Activated CD4-positive, alpha-beta T cell treated with anti-CD3 and anti-CD28 coated beads, Interleukin-2, amount 50 U/mL, for 4 hours (primary cell): ENCODE results near the gene GPX3.

Experiments
- DNase-seq, 2 experiments: peaks; one replicate each; pipeline ENCODE4 v3.0.0-alpha.2; 2020

GPX3 gene

DNA sequence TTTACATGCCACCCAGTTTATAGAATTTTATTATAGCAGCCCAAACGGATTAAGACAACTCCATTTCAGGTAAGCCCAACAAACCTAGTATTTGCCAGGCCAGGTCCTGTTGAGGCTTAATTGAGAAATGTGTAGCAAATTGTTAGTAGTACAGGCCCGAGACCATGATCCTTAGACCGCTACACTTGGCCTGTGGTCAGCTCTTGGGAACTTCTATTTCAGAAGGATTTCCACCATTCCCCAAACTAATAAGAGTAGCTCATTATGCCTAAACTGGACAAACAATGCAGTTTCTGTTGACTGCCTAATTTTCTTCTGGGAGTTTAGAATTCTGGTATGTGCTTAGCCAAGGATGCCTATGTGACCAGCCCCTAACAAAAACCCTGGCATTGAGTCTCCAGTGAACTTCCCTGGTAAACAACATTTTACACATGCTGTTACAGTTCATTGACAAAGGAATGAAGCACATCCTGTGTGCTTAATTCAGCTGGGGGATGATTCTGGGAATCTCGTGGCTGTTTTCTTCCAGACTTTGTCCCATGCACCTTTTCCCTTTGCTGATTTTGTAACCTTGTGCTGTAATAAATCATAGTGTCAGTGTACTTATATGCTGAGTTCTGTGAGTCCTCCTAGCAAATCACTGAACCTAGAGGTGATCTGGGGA, 5.6 kb upstream of the GPX3 start:
- no peak for DNase-seq

DNA sequence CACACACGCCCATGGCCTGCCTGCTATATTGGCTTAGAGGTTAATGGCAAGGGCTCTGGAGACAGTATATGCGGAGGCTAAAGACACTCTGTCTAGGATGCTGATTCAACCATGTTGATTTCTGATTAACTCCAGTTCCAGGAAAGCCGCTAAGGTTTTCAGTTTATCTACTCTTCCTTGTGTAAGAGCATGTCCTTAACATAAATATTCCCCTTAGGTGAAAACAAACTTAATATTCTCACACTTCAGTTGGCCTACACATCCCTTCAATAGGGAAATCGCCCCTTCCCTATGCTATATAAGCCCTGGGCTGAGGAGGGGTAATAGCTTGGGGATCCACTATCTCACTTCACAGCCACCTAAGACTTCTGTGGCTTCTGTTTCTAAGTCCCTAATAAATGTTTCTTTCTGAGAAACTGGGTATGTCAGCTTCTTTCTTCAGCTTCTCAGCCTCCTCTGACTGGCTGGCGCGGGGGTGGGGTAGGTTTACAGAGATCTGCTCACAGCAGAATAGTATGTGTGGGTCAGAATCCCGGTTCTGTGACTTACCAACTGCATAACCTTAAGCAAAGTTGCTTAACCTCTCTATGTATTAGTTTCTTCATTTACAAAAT, 4.3 kb upstream of the GPX3 start:
- DNase-seq = no peak

DNA sequence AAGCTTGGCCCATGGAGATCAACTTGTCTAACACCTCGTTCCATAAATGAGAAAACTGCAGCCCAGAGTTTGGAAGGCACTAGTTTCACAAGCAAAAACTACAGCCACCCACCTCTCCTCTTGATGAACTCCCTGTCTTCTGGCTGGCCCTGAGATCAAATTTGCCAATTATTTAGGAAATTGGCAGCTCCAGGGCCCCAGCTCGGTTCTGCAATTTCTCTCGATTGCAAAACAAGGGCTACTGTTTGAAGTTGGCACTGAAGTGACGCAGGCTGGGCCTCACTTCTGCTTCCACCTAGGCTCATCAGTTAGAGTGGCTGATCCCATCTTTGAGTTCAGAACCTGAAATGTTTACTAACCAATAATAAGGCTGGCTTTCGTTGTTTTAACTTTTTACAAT, 3.7 kb upstream of the GPX3 start:
- no peak for DNase-seq

DNA sequence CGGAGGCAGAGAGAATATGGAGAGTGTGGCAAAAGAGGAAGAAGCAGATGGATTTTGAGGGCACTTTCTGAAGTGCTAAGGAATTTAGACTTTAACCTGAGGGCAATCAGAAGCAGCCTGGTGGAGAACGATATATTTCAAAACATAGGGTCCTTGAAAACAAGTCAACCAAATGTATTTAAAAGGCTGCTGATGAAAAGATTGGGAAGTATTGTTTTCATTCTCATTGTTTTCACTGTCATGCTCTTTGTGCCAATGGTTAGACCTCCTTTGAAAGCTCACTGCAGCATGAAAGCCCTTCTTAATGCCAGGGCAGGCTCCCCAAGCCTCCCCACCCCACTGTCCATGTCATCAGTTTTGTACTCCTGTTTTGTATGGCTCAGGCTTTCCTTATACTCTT, 2.5 kb upstream of the GPX3 start:
- no peak for DNase-seq

DNA sequence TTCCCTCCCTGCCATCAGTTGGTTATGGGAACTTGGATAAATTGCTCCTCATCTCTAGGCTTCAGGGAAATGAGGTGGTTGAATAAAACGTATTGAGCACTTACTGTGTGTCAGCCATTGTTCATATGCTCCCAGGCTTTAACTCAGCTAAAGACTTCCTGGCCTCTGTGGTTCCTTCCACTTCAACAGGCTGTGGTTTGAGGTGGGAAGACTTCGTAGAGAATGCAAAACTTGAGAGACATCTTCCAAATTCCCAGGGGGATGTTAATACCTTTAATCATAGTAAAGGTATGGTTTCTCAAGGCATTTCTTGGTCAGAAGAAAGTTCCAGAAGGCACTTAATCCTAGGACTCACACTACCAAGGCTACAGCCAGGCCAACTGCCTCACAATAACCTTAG, 1.5 kb upstream of the GPX3 start:
- no peak for DNase-seq

DNA sequence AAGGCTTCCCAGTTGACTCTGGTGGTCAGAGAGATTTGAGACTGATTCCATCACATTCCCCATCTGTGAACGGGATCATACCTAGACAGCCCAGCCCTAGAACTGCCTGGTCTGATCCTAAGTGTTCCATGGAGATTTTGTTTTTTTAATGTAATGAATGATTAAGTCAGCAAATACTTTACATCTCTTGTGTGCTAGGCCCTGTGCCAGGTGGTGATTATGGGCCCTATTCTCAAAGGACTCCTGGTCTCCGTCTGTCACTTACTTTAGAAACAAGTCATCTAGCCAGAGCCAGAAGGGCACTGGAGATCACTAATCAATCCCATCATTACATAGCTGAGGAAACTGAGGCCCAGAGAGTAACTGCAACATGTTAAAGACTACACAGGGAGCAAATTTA, 1.1 kb upstream of the GPX3 start:
- no peak for DNase-seq

DNA sequence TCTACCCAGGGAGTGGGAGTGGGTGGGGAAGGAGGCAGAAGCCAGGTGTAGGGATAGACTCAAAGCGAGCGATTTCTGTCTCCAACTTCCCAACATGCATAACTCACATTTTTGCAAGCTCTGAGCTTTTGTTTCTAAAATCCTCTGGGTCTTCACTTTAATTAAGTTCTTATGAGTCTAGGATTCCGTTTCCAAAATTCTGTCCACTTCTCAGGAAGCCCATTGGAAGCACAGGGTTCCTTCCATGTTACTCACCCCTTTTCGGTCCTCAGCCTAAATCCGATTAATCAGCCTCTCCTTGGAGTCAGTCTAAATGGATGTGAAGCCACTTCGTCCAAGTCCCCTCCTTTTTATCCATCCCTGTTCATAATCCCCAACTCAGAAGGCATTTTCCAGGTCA, 1.4 kb downstream of the GPX3 start:
- no peak for DNase-seq

DNA sequence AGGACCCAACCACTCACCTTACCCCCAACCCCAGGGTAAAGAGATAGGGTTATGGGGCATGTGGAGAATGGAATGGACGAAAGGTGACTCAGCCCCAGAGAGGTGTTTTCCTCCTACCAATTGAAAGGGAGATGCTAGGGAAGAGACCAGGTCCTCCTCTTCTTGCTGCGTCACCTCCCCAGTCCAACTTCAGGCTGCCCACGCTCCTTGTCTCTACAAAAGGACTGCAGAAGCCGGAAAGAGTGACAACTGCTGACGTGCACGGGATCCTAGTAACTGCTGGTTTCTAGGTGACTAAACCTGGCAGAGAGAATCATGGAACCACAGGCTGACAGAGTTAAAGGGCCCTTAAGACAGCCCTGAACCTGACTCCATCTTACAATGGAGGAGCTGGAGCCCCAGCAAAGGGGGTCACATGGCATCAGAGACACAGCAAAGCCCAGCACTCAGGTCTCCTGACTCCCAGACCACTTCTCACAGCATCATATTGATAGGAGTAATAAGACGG, 2.2 kb downstream of the GPX3 start:
- DNase-seq = no peak

DNA sequence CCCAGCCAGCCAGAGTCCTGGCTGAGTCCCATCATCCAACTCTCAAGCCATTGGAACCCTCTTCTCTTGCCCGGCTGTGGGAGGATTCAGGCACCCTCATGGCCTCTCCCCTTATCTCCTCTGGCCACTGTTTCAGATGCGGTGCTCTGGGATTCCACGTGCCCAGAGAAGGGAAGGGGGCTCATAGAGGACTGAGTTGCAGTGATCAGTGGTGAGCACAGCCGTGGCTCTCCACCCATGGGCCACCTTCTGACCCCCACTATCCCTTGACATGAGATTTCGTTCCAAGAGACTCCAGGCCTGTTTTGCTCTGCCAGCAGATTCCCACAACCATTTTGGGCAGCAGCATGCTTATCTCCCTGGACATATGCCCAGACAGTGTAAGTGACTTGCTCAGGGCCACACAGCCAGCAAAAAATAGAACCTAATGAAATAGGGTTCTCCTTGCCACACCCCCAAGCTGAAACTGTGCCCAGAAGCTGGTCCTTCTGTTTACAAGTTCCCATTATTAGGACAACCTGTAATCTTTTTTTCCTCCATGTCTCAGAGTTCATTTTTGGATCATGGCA, 2.7 kb downstream of the GPX3 start:
- DNase-seq = no peak

DNA sequence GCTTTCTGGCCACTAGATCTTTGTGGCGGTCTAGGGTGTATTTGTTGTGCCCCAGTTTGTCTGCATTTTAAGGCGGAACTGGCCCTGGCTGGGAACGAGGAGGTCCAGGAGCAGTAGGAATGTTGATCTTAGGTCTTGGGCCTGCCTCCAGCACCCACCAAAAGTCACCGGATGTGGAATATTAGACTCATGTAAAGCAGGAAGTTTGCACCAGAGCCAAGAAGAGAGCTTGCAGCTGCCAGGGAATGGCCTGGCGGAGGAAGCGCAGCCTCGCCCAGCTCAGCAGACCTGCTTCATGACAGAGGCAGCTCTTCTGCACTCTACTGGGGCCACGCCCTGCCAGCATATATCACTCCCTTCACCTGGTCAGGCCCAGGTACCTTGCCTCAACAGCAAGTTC, 3.3 kb downstream of the GPX3 start:
- DNase-seq = no peak

DNA sequence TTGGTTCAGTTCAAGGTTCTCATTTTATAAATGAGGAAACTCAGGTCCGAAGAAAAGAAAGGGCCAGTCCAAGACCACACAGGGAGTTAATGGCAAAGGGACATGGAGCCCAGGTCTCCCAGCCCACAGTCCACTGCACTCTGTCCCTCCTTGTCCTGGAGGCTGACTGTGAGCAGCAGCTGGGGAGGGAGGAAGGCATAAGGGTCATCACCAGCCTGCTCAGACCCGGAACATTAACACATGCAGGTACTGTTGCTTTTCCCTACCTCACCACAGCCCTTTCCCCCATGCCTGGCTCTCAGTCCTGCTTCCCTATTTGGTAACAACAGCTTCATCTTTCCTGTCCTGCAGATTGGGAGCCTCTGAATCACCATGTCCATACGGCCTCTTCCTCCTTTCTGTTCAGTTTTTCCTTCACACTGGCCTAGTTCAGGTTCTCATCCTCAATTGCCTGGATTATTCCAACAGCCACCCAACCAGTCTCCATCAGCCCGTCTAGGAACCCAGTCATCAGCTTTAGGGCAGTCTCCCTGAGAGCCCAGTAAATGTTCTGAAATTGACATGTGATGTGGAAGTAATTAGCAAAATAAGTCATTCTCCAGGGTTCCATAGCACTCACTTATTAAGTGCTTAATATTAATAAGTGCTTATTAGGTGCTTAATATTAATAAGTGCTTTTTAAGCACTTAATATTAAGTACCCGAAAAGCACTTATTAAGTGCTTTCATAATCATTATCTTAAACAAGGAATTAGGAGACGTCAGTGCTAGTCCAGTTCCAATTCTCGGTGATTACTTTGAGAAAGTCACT, 4.3 kb downstream of the GPX3 start:
- DNase-seq = no peak

DNA sequence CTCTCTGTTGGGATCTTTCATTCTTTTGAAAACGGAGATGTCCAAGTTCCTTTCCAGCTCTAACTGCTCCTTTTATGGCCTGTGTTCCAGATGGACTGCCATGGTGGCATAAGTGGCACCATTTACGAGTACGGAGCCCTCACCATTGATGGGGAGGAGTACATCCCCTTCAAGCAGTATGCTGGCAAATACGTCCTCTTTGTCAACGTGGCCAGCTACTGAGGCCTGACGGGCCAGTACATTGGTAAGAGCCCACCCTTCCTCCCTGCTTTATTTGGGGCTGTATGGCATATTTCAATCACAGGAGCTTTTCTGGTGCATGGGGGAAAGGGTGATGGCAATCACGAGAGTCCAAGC, 4.8 kb downstream of the GPX3 start:
- DNase-seq = no peak

DNA sequence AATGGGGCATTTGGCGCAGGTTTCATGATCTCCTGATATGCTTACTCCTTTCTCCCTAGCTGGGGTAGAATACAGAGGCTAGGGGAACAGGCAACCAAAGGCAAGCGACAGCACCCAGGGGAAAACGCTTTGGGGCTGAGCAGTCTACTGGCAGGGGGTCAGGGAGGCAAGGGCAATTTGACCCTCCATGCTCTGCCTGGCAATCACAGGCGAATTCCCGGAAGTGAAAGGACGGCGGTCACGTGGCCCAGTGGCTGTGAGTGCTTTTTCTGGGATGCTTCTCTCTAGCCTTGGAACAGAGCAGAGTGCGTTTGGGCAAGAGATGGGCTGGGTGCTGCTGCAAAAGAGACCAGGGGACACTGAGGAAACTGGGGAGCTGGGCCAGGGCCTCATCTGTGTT, 5.7 kb downstream of the GPX3 start:
- no peak for DNase-seq

DNA sequence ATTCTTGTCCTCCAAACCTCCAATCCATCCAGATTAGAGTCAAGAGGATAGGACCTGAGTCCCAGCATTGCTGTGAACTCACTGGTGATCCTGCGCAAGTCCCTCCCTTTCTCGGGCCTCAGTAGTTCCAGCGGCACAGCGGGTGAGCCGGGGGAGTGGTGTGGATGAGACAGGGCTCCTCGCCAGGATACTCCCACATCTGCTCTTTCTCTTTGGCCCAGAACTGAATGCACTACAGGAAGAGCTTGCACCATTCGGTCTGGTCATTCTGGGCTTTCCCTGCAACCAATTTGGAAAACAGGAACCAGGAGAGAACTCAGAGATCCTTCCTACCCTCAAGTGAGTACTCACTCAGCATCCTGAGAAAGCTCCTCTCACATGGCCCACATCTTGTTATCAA, 6.3 kb downstream of the GPX3 start:
- no peak for DNase-seq

DNA sequence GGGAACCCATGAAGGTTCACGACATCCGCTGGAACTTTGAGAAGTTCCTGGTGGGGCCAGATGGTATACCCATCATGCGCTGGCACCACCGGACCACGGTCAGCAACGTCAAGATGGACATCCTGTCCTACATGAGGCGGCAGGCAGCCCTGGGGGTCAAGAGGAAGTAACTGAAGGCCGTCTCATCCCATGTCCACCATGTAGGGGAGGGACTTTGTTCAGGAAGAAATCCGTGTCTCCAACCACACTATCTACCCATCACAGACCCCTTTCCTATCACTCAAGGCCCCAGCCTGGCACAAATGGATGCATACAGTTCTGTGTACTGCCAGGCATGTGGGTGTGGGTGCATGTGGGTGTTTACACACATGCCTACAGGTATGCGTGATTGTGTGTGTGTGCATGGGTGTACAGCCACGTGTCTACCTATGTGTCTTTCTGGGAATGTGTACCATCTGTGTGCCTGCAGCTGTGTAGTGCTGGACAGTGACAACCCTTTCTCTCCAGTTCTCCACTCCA, 7.6 kb downstream of the GPX3 start:
- DNase-seq = no peak

DNA sequence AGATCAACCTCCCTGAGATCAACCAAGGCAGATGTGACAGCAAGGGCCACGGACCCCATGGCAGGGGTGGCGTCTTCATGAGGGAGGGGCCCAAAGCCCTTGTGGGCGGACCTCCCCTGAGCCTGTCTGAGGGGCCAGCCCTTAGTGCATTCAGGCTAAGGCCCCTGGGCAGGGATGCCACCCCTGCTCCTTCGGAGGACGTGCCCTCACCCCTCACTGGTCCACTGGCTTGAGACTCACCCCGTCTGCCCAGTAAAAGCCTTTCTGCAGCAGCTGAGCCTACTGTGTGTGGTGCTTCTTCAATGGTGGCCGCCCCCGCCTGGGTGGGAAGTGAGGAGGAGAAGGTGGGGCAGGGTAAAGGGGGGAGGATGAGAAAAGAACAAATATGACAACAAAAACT, 8.3 kb downstream of the GPX3 start:
- DNase-seq = no peak

DNA sequence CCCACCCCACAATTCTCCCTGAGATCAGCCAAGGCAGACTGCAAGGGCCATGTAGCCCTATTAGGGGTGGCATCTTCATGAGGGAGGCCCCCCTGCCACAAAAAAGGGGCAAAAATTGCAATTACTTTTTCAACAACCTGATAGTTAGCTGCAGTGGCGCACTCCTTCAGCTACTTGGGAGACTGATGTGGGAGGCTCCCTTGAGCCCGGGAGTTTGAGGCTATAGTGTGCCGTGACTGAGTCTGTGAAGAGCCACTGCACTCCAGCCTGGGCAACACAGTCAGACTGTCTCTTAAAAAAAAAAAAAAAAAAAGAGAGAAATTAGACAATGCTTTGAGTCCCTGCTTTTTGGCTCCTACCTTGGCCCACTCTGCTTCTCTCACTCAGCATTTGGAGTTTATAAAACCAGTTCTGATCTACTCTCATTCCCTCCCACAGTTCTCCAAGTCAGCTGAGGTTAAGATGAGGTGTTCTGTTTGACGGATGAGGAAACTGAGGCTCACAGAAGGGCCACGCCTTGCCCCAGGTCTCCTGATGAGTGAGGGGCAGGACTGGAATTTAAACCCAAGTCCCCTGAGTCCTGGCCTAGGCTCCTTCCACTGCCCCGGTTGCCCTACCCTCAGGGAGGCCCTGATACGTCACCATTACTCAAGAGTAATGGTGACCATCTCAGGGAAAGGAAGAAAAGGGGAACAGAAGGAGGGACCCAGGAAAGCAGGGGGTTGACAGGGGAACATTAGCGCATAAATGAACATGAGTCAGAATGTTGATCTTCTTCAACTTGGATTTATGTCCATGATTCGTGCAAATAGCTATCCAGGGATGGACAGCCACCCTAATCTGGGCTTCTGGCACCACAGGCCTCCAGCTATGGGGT, 9.0 kb downstream of the GPX3 start:
- no peak for DNase-seq

DNA sequence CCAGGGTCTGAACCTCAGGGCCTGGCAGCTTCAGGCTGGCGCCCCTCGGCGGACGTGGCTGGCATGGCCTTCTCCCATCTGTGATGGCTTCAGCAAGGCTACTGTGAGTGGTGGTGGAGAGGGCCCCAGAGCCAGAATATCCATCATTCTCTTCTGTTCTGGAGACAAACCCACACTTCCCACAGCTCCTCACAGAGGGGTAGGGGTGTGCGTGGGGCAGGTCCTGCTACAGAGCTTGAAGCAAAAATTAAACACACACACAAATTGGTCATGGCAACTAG, 9.6 kb downstream of the GPX3 start:
- DNase-seq = no peak

DNA sequence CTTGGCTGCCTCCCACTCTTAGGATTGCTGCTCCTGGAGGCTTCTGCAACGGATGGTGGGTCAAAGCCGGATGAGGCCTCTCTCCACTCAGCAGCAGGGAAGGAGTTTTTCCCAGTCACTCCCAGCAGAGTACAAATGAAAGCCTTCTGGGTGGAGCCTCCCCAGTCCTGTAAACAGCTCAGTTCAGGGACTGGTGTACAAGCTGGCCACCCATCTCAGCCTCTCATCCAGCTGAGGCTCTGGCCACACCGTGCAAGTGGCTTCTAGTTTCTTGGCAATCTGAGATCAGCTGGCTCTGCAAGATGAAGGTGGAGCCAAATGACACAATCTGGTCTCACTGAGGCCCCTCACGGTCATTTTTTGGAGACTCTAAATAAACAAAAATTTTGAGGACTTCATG, 10.0 kb downstream of the GPX3 start:
- DNase-seq = no peak

DNA sequence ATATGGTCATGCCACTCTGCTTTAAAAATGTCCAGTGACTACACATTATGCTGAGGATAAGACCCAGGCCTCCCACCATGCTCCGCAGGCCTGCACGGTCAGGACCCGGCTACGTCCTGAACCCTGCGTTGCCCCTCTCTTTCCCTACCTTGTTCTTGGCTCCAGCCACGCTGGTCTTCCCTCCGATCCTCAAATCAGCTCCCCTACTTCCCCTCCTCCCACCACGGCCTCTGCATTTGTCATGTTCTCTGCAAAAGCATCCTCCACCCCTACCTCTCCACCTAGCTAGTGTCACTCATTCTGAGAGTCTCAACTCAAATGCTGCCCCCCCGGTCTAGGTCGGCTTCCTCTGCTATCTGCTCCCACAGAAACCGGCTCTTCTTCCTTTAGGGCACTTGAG, 11.2 kb downstream of the GPX3 start:
- DNase-seq = no peak

DNA sequence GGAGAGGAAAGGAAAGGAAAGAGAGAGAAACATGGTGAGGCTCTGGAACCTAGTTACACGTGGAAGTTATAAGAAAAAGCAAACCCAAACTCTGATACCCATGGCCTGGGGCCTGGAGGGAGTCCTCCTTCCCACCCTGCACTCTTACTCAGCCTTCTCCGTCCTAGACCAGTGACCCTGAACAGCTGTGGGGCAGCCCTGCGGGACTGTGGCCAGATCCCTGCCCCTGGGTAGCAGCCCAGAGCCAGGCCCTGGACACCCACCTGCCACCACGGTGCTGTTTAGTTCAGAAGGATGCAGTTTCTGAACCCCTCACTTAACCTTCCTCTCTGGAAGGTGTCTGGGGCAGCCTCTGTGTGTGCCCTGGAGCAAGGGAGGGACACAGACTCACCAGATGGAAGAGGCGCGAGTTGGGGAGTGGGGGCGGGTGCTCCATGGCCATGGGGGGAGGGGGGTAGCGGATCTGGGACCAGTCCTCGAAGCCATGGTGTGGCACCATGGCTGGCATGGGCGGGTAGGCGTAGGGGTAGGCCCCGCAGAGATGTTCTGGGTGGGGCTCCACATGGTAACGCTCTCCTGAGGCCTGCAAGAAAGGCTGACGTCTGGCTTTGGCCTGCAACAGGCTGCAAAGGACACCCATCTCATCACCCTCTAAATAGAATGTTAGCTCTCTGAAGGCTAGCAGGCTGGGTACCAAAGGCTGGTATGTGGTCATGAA, 13.0 kb downstream of the GPX3 start:
- DNase-seq = no peak
